Amniotic stem cell (primary cell): Measurements from ENCODE around the gene STAT3.
A peak's percentile ranks its signal among the peaks of the same experiment; 100 is the strongest.
"Not testable (repeated sequence)": the region's sequence is repeated elsewhere in the genome, so short reads cannot be mapped to it uniquely, and the experiment has no call there.

ENCODE experiments used
- DNase-seq: peaks from one replicate; lab custom pipeline; 2025; lab: John Stamatoyannopoulos, UW

The STAT3 gene

GRCh38 chr17:42348104-42348503 lies 40.1 kb downstream of the STAT3 start:
- DNase-seq: no peak

GRCh38 chr17:42347606-42348005 lies 40.6 kb downstream of the STAT3 start:
- DNase-seq: no peak

- DNase-seq: peak; percentile 60
These were observed 41.0 kb downstream of the STAT3 start for GRCh38 chr17:42347198-42347597.

GRCh38 chr17:42346481-42346880 lies 41.8 kb downstream of the STAT3 start:
- no peak for DNase-seq

- no peak for DNase-seq
These were observed 42.7 kb downstream of the STAT3 start for GRCh38 chr17:42345396-42346073.

GRCh38 chr17:42342242-42343008 lies 45.8 kb downstream of the STAT3 start:
- DNase-seq: no peak

- DNase-seq: no peak
These were observed 46.7 kb downstream of the STAT3 start for GRCh38 chr17:42341568-42341967.

GRCh38 chr17:42340691-42341127 lies 47.5 kb downstream of the STAT3 start:
- DNase-seq: no peak

GRCh38 chr17:42339221-42339620 lies 49.0 kb downstream of the STAT3 start:
- DNase-seq: no peak

GRCh38 chr17:42338427-42338985 lies 49.7 kb downstream of the STAT3 start:
- no peak for DNase-seq

- DNase-seq: no peak
These were observed 50.8 kb downstream of the STAT3 start for GRCh38 chr17:42337442-42337841.

- DNase-seq: no peak
These were observed 53.6 kb downstream of the STAT3 start for GRCh38 chr17:42334677-42335076.

- no peak for DNase-seq
These were observed 55.2 kb downstream of the STAT3 start for GRCh38 chr17:42333053-42333452.

GRCh38 chr17:42329025-42329976 lies 58.9 kb downstream of the STAT3 start:
- peak; percentile 57 for DNase-seq

GRCh38 chr17:42325026-42325425 lies 63.2 kb downstream of the STAT3 start:
- peak; percentile 90 for DNase-seq

- no peak for DNase-seq
These were observed 64.9 kb downstream of the STAT3 start for GRCh38 chr17:42323268-42323773.

- peak; percentile 94 for DNase-seq
These were observed 65.6 kb downstream of the STAT3 start for GRCh38 chr17:42322382-42323267.

- DNase-seq: no peak
These were observed 66.7 kb downstream of the STAT3 start for GRCh38 chr17:42321555-42321954.

- not testable (repeated sequence) for DNase-seq
These were observed 70.3 kb downstream of the STAT3 start for GRCh38 chr17:42317967-42318366.

- no peak for DNase-seq
These were observed 70.9 kb downstream of the STAT3 start for GRCh38 chr17:42317266-42317845.
